ENCODE measurements around the gene EIPR1.

EIPR1 gene

DNA sequence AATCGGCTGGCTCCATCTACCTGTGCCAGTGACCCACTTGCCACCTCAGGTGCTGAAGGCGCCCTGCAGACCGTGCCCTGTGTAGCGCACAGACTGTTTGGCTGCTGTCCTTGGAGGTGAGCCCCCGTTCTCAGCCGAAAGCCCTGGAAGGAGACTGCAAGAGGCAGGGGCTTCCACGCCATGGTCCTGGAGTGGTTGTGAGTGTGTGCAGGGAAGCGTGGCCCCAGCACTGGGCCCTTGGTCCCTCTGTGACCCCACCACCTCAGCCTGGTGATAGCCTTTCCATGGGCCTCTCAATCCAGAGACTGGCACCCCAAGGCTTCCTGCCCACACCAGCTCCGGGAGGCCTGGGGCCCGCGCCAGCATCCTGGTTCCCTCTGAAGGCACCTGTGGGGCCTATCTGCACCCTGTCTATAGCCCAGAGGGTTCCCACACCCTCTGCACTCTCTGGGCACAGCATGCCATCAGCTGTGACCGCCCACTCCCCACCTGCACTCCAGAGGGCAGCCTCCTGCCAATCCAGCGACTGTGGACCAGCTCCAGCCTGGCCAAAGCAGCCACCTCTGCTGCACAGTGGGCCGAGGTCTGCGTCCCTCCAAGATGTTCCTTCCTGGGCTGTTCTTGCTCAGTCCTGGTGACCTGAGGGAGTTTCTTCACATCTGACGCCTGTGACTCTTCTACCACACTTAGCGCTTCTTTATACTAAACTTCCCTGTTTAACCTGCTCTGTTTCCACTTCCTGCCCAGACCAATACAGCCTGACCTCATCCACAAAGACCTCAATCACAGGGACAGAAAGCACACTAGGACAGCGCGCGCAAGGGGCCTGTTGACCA is 109.5 kb downstream of the EIPR1 start:
- DNase-seq (ENCODE audit: low read depth) = no peak

DNA sequence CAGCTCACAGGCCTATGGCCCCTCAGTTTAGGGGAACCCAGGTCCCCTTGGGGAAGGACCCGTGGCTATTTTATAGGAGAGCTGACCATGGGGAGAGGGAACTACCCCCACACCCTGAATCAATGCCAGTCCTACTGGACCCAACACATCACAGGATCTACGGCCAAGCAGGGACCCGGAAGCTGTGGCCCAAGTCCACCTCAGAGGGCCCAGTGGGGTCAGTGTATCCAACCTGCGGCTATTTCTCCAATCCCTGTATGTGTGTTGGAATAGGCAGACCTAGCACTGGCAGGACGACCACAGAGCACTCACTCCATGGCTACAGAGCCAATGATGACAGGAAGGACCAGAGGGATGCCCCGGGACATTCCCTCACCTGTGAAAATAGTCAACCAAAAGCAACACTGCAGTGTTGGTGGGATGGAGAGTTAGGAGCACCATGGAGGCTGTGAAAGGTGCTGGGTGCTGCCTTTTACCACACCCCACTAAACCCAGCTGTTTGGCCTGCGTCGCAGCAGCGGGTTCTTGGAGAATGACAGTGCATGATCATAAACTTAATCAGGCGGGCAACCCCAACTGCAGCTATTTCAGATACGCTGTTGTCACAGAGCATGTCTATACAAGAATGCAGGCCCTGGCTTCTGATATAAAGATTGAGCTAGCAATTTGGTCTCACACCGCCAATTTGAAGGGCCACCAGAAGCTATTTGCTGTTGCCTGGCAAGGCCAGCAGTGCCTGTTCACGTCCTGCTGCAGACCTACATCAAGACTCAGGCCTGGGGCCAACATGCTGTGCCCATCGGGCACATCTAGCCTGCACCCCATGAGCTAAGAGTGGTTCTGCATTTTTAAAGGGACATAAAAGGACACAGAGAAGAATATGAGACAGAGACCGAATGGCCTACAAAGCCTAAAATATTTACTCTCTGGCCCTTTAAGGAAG is 110.4 kb downstream of the EIPR1 start:
- no peak for DNase-seq (ENCODE audit: low read depth)

DNA sequence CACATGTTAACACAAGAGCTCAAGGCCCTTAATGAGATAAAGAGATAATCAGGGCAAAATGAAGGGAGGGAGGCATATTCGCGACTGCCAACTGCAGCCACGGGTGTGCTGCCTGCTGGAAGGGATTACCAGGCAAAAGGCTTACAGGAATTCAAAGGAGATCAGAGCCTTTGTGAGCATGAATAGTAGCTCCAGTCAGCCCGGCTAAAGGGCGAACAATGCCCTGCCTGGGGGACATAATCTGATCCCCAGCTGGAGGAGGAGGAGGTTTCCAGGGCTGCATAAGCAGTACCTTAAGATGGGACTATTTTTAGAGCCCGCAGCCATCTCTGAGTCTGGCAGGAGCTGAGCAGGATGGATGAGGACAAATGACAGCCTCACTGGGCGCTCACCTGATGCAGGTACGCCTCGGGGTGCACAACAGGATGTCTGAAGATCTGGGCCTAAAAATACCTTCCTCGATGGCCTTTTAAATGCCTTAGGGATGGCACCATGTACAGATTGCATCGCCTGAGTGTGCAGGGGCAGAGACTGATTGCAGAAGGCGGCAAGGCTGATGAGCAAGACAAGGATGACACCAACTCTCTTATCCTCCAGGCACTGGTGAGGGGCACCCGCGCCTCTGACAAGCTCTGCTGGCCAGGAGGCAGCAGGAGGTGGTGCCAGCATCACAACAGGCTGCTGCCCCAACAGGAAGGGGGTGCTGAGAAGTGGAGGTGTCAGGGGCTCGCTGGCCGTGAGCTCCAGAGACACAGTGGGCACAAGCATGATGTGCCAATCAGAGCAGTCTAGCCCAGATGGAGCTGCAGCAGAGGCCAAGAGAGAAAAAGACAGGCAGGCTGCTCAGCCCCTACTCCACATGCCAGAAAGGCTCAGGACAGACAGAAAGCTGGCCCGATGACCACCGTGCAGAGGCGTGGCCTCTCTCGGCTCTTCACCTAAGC is 111.4 kb downstream of the EIPR1 start:
- no peak for DNase-seq (ENCODE audit: low read depth)

DNA sequence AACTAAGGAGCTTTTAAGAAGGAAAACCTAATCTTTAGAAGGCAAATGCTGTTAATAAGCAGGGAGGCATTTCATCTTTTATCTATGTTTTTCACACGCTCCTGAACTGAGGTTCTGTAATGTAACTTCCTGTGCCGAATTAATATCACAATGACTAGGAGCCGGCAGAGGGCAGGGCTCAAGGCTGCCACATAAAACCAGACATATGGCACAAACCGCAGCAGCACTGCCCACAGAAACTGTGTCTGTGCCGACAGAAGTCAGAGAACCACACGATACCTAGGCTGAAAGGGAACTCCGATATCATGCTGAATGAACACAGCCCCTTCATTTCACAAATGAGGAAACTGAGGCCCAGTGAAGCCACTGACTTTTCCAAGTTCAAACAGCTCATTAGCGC is 112.1 kb downstream of the EIPR1 start:
- no peak for DNase-seq (ENCODE audit: low read depth)

DNA sequence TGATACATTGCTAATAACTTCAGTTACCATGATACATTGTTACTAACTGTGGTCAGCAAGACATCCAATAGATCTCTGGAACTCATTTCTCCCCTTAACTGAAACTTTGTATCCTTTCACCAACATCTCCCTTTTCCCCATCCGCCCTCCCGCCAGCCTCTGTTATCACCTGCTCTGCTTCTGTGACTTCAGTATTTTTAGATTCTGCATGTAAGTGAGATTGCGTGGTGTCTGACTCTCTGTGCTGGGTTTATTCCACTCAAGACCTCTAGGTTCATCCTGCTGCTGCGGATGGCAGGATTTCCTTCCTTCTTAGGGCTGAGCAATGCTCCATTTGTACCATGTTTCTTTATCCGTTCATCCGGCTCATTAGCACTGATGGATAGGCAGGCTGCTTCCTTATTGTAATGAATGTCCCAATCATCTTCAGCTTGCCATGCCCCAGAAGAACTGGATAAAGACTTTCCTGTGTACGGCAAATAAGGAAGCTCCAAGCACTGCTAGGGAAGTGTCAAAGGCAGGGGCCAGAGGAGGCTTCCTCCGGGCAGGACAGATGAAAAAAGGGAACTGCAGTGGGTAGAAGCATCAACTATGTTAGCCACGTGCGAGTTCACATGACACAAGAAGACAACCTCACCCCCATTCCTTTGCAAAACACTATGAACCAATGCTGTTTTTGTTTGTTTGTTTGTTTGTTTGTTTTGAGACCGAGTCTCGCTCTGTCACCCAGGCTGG is 113.4 kb downstream of the EIPR1 start:
- no peak for DNase-seq (ENCODE audit: low read depth)

DNA sequence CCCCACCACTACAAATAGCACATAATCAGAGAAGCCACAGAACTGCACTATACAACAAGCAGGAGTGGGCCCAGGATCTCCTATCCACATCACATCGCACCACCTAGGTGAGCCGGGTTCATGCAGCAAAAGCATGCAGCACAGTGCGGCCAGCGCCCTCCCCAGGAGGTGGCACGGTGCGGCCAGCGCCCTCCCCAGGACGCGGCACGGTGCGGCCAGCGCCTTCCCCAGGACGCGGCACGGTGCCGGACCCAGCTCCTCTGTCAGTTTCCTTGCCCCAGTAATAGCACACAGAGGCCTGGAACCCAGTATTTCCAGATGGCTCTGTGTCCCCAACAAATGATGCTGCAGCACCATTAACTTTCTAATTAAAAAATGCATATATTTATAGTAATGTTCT is 114.1 kb downstream of the EIPR1 start:
- no peak for DNase-seq (ENCODE audit: low read depth)

DNA sequence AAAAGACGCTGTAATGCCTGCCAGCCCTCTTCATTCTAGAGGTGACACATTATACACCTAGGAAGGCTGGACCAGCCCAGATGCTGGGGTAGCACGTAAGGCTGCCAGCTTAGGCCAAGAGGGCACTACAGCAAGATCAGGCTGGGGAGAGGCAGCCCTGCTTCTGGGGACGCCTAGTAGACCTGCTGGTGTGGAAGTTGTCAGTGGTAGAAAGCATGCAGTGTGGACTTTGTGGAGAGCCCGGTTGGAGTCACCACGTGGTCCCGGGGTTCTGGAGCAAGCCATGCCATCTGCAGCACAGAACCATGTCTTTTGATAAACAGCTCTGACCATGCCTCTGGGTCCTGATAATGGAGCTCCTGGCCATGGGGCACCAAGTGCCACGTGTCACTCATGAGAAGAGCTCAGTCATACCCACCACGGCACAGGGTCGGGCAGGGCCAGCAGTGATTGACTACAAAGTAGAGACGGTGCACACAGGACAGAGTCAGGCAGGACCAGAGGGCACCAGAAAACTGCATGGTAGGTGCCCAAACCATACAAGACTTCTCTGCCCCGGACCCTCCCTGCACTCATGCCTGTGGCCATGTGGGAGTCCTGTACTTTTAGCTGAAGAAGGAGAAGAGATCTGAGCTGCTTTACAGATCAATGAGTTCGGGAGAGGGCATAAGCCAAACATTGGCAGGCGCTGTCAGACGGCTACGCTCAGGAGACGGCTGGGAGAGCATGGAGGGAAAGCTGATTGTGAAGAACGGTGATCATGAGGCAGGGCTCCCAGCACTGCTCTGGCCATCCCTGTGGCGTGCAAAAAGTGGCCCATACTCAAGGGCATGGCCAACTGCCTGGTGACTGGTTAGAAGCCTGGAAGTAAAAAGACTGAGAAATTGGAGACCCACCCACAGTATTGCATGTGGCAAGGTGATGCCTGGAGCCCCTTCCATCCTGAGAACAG is 114.9 kb downstream of the EIPR1 start:
- DNase-seq (ENCODE audit: low read depth) = no peak

DNA sequence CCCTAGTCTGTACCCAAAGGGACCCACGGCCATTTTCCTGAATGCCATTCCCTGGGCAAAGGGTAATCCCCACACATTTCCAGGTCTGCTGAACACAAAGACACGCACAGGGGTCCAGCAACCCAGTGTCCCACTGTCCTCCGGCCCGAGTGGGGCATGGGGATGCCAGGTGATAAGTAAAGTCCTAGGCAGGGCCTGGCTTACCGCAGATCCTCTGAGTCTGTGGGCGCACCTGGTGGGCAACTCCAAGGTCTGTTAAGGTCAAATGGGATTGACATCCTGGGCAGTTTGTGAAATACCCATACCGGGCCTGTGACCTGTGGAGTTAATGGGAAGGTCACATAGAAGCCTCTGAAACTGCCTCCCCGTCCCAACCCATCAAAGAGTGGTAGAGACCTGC is 116.1 kb downstream of the EIPR1 start:
- DNase-seq (ENCODE audit: low read depth) = no peak

DNA sequence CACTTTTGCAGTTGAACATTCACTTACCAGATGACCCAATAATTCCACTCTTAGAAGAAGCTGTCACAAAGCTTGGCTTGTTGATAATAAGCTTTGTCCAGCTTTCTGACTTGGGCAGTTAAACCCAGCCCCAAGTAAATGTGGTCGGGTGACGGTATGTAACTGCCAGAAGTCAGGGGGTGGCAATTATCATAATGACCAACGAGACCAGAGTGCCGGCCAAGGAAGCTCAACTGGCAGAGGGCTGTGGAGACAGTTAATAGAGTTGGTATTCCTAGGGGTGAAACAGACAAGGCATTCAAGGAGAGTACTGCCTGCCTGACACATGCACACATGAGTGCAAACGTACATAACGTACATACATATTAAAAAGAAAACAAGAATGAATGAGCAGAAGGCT is 116.7 kb downstream of the EIPR1 start:
- DNase-seq (ENCODE audit: low read depth) = no peak

DNA sequence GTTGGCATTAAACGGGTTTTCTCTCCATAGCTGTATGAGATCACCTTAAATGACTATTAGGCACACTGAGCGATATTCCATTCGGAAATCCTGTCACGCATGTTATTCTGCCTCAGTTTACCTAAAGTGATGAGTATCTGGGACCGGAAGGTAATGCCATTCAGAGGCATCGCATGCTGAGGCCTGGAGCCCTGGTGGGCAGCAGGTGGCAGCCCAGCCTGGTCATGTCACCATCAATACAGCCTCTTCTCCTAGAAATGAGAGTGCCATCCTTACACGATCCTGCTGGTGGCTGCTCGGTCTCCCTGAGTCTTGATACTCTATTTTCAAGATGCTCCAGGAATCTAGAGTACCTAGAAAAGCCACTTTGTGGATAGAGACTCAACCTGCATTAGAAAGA is 119.8 kb downstream of the EIPR1 start:
- no peak for DNase-seq (ENCODE audit: low read depth)

DNA sequence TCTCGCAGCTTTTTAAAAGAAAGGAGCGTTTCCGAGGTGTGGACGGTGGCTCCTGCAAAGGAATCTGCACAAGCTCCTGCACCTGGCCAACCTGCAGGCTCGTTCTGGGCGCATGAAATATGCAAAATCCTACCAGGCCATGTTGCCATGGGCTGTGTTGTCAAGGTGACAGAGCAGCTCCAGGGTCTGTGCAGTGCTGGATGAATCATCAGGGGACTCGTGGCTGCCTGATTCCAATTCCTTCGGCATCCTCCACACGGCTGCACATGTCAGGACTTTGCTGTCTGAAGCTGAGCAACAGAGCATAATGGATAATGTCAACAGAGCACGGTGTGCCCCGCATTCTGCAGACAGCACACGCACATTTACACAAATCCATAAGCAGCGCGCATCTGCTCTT is 120.5 kb downstream of the EIPR1 start:
- DNase-seq (ENCODE audit: low read depth) = no peak

DNA sequence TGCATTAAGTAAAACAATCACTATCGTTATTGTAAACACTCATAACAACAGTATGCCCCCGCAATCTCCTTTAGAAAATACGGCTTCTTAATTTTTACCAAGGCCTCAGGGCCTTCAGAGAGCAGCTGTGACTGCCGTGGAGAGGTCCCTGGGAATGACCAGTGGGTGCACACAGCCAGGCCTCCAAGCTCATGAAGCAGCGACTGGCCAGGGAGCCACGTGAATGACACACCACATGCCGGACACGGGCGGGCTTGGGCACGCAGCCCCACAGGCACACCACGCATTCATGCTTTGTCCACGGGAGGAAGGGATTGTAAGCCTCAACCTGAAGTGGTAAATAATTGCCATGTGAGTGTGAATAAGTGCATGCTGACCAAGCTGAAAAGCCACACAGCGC is 121.0 kb downstream of the EIPR1 start:
- DNase-seq (ENCODE audit: low read depth) = no peak

DNA sequence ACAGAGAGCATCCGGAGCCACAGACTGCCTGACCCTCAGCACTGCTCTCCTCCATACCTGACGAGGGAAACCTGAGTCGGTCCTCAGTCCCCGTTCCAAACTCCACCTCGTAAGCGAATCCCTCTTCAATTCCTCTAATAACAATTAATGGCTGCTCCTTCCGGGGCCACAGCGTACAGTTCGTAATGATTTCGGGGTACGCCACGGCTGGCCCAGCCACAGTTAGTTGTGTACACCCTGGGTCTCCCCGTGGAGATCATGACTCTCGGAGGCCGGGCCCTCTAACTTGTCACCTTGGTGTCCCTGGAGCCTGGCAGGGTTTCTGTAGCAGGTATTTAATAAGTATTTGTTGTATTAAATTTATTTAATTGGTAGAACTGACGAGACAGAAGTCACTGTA is 121.5 kb downstream of the EIPR1 start:
- DNase-seq (ENCODE audit: low read depth) = no peak

DNA sequence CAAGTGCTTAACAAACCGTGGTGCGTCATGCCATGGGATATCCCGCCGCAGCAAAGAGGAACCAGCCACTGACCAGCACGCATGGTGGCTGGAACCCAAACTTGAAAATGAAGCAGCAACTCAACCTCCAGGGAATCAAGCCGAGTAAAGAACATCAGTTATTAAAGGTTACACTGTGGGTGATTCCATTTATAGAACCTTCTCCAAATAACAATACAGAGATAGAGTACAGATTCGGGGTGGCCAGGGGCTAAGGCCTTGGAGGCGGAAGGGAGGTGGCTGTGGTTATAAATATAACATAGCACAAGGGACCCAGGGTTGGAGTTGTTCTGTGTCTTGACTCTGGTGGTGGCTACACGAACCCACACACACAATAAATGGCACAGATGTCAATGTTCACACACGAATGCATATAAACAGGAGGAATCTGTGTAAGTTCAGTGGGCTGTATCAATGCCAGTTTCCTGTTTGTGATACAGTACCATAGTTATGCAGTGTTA is 123.1 kb downstream of the EIPR1 start:
- no peak for DNase-seq (ENCODE audit: low read depth)

DNA sequence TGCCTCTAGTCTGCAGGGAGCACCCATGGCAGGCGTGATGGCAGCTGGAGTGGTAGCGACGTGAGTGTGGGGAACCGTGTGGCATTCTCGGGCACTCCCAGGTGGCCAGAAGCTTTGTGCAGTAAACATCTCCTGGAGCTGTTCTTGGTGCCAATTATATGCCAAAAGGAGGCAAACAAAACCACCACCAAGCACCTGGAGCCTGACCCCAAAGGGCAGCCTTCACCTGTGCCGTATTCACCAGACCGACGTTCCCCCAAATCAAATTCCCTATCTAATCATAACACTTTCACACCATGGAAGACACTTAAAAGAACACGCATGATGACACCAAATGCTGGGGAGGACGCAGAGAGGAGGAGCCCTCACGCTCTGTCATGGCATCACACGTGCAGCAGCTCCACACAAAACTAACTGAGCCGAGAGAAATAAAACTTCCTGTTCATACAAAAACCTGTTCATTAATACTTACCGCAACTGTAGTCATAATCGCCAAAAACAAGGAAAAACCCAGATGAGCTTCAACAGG is 123.6 kb downstream of the EIPR1 start:
- DNase-seq (ENCODE audit: low read depth) = no peak

DNA sequence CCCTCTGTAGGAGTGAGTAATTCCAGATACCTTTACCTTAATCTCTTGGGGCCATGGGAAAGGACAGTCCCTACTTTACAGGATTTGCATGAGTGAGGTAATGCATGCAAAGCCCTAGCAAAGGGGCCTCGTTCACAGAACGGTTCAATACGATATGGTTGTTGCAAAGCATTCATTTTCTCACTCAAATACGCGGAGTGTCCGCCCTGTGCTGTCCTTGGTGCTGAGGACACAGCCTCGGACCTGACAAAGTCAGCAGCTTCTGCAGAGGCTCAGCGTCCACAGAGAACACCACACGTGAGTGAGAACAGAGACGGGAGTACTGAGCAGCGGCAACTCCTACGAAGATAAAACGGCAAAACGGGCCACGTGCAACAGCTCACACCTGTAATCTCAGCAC is 125.7 kb downstream of the EIPR1 start:
- DNase-seq (ENCODE audit: low read depth) = no peak

DNA sequence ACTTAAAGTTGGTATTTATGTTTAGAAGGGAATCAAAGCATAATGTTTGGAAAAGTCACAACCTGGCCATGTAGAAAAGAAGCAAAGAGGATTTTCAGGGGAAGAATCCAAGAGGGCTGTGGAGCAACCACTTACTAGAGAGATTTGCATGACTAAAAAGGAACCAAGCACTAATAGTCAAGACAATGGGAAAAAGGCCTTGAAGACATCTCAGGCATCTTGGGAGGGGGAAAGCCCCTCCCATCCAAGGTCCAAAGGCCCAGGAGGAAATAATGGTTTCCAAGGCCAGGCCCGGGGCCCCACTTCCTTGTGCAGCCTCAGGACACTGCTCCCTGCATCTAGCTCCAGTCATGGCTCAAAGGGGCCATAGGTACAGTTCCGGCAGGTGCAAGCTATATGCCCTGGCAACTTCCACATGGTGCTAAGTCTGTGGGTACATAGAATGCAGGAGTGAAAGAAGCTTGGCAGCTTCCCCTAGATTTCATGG is 128.1 kb downstream of the EIPR1 start:
- DNase-seq (ENCODE audit: low read depth) = no peak

DNA sequence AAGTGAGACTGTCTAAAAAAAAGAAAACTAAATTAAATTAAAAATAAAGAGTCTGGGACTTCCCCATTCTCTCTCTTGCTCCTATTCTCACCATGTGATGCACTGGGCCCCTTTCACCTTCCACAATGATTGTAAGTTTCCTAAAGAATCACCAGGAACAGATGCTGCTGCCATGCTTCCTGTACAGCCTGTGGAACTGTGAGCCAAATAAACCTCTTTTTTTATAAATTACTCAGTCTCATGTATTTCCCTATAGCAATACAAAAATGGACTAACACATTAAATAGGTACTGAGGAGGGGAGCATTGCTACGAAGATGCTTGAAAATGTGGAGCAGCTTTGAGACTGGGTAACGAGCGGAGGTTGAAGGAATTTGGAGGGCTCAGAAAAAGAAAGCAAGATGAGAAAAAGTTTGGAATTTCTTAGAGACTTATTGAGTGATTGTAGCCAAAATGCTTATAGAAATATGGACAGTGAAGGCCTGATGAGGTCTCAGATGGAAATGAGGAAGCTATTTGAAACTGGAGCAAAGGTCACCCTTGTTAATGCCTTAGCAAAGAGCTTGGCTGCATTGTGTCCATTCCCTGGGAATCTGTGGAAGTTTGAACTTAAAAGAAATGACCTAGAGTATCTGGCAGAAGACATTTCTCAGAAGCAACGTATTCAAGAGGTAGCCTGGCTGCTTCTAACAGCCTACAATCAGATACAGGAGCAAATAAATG is 128.7 kb downstream of the EIPR1 start:
- DNase-seq (ENCODE audit: low read depth) = no peak
